GM12878 (cell line): ENCODE data around the gene CHRNE. TPM values are rescaled to one million over a fixed set of nuclear protein-coding genes. Genes with fewer than 3 reads are reported as not detected.
A peak's percentile ranks its signal among the peaks of the same experiment; 100 is the strongest.

Source experiments
- ATAC-seq: fragments of 200-7000 bp; cut with Tn5 transposase; 3 replicates; pipeline ENCODE4 v1.9.1; 2020; ENCODE audit warnings: mild to moderate bottlenecking, moderate library complexity
- BruUV-seq: library from RNA; stranded (reverse); fragments of 400-500 nt; replicated peaks from 2 replicates; lab custom pipeline; 2021; lab: Mats Ljungman, UMichigan
- CTCF ChIA-PET: fragments of 300-600 bp; sonication (Branson Sonifier 250); formaldehyde crosslinking; extraction: SDS; loops from one replicate; lab custom pipeline; 2021; ENCODE audit warnings: inconsistent platforms; lab: Yijun Ruan, JAX
- POLR2A ChIA-PET: fragments of 350-600 bp; formaldehyde crosslinking; extraction: SDS; loops from one replicate; lab custom pipeline; 2021; ENCODE audit warnings: inconsistent platforms; lab: Charles Lee
- RAD21 ChIA-PET: fragments of 300-600 bp; sonication (Branson Sonifier 250); formaldehyde crosslinking; loops from one replicate; lab custom pipeline; 2023; ENCODE audit warnings: antibody characterized with exemption; ENCODE audit not compliant: unreplicated experiment; lab: Charles Lee
- SMC1A ChIA-PET: fragments of 300-600 bp; sonication (Branson Sonifier 250); formaldehyde crosslinking; loops from one replicate; lab custom pipeline; 2023; ENCODE audit not compliant: unreplicated experiment, uncharacterized antibody; lab: Charles Lee
- DNase-seq: peaks from one replicate; pipeline ENCODE4 v3.0.0-alpha.2; 2011; ENCODE audit warnings: low read depth, low spot score
- FAIRE-seq: peaks from 3 replicates; lab custom pipeline; 2011; peaks lifted over from hg19 to GRCh38; lab: Jason Lieb, UNC
- H2AFZ ChIP-seq: 2 replicates; pipeline ENCODE4 v1.6.0; 2011; ENCODE audit warnings: low read depth, low read length, control low read depth; ENCODE audit not compliant: control insufficient read depth
- H3K27ac ChIP-seq: 2 replicates; pipeline ENCODE4 v1.5.1; 2011; ENCODE audit warnings: control low read depth; ENCODE audit not compliant: control insufficient read depth, insufficient read depth
- H3K27me3 ChIP-seq, 2 experiments: replicated peaks in 1 of 2; 2 replicates each; pipeline versions ENCODE4 v1.6.0 to v1.6.1; 2011; ENCODE audit warnings: low read length in 1 of 2; ENCODE audit not compliant: control insufficient read depth in 2 of 2, insufficient read depth in 2 of 2
- H3K36me3 ChIP-seq, 2 experiments: 2 replicates each; pipeline ENCODE4 v1.5.1; 2011; ENCODE audit warnings: low read length in 1 of 2; ENCODE audit not compliant: control insufficient read depth in 2 of 2, insufficient read depth in 2 of 2
- H3K4me1 ChIP-seq: 2 replicates; pipeline ENCODE4 v1.6.1; 2011; ENCODE audit warnings: mild to moderate bottlenecking, low read length, moderate library complexity, mixed read lengths; ENCODE audit not compliant: control insufficient read depth, insufficient read depth
- H3K4me2 ChIP-seq: 2 replicates; pipeline ENCODE4 v1.6.0; 2011; ENCODE audit warnings: control low read depth; ENCODE audit not compliant: control insufficient read depth, insufficient read depth
- H3K4me3 ChIP-seq: fragments of 200-600 bp; sonication (generic); 2 replicates; pipeline ENCODE4 v1.5.1; 2016
- H3K79me2 ChIP-seq: 2 replicates; pipeline ENCODE4 v1.6.0; 2011; ENCODE audit warnings: low read length; ENCODE audit not compliant: control insufficient read depth, insufficient read depth
- H3K9ac ChIP-seq: 2 replicates; pipeline ENCODE4 v1.8.0; 2011; ENCODE audit warnings: low read length, control low read depth, mixed read lengths; ENCODE audit not compliant: control insufficient read depth, insufficient read depth
- H3K9me3 ChIP-seq: replicated peaks from 3 replicates; pipeline ENCODE4 v1.5.1; 2011; ENCODE audit warnings: mild to moderate bottlenecking, low read length; ENCODE audit not compliant: control insufficient read depth, insufficient read depth
- H4K20me1 ChIP-seq: 2 replicates; pipeline ENCODE4 v1.6.0; 2011; ENCODE audit not compliant: control insufficient read depth, insufficient read depth
- BCL3 ChIP-seq: IDR thresholded peaks from 2 replicates; pipeline ENCODE4 v1.6.1; 2011; ENCODE audit warnings: borderline replicate concordance, low read depth, mild to moderate bottlenecking, moderate library complexity, low read length; ENCODE audit not compliant: insufficient read depth, poor library complexity, severe bottlenecking
- HDAC2 ChIP-seq: fragments of 200-600 bp; sonication (generic); IDR thresholded peaks from 2 replicates; pipeline ENCODE4 v1.6.1; 2017
- NR2F1 ChIP-seq: fragments of 450-650 bp; conservative IDR thresholded peaks from 2 replicates; pipeline ENCODE4 v1.6.1; 2017; ENCODE audit warnings: mild to moderate bottlenecking
- PML ChIP-seq: IDR thresholded peaks from 2 replicates; pipeline ENCODE4 v1.6.1; 2012; ENCODE audit warnings: low read length, inconsistent platforms
- RAD51 ChIP-seq: fragments of 450-650 bp; IDR thresholded peaks from 2 replicates; pipeline ENCODE4 v1.6.1; 2016; ENCODE audit warnings: moderate library complexity, mild to moderate bottlenecking, inconsistent platforms
- RB1 ChIP-seq: fragments of 450-650 bp; formaldehyde crosslinking; IDR thresholded peaks from 2 replicates; pipeline ENCODE4 v1.6.1; 2017; ENCODE audit warnings: mild to moderate bottlenecking, borderline replicate concordance
- SMC3 ChIP-seq: IDR thresholded peaks from 2 replicates; pipeline ENCODE4 v1.6.1; 2011; ENCODE audit warnings: low read length, improper control_type of control experiment, borderline replicate concordance
- WGBS: methylation state at CpG from one replicate; pipeline ENCODE4 v1.1.6; 2016; ENCODE audit warnings: low lambda C conversion rate; ENCODE audit not compliant: insufficient replicate concordance, insufficient coverage; ENCODE audit errors: missing lambda C conversion rate; 5-methylcytosine and 5-hydroxymethylcytosine counted together
- in situ Hi-C: fragments of 300-500 bp; cut with MboI; formaldehyde crosslinking; loops from 9 replicates; pipeline ENCODE4 v1.14.3; 2018; ENCODE audit warnings: mixed read lengths
- intact Hi-C: fragments of 100-400 bp; cut with micrococcal nuclease; formaldehyde crosslinking; loops from one replicate; pipeline ENCODE4 v1.14.2; 2022; ENCODE audit not compliant: unreplicated experiment
- polyA plus RNA-seq, 11 experiments: library from polyadenylated mRNA; depleted of rRNA in 4 of 11; unstranded in 6 of 11; stranded (reverse) in 5 of 11; fragments of >200 nt; fragmentation: Nextera tagmentation in 4 of 11; fragmentation: Illumina TruSeq in 1 of 11; extraction: Ambion mirVana in 4 of 11; extraction: Trizol in 1 of 11; gene quantifications; 1 replicate in 1 of 11; 2 replicates in 10 of 11; pipeline versions ENCODE4 v1.2.1 to v1.2.3, GENCODE V29; 2011 to 2016; ENCODE audit warnings: inconsistent platforms in 2 of 11, missing spikeins in 2 of 11, low read depth in 1 of 11
- total RNA-seq, 4 experiments: library from RNA; depleted of rRNA in 3 of 4; stranded (reverse); fragments of >200 nt in 3 of 4; fragmentation: Illumina TruSeq in 1 of 4; extraction: Trizol in 1 of 4; gene quantifications; 2 replicates each; pipeline versions ENCODE4 v1.2.1 to v1.2.3, GENCODE V29; 2013 to 2021

CHRNE gene
- total and polyA plus RNA-seq, 10 of the 15 experiments (the other 5 are each of a cell fraction or from before 2014, with no cell fraction given), result 0.05 to 0.11 (median 0.08) TPM; not detected in 6

DNA sequence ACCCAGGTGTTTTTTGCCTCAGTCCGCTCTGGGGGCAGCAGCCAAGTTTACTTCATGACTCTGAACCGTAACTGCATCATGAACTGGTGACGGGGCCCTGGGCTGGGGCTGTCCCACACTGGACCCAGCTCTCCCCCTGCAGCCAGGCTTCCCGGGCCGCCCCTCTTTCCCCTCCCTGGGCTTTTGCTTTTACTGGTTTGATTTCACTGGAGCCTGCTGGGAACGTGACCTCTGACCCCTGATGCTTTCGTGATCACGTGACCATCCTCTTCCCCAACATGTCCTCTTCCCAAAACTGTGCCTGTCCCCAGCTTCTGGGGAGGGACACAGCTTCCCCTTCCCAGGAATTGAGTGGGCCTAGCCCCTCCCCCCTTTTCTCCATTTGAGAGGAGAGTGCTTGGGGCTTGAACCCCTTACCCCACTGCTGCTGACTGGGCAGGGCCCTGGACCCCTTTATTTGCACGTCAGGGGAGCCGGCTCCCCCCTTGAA lies 5.7 kb downstream of the CHRNE start:
- FAIRE-seq, result no peak
- Histone ChIP-seq H3K9me3 (no peaks in the 10 kb centered on the region; the same call in 2 of the 3 replicates), H3K4me3 (no peak overlapping the region), H2AFZ (no peak overlapping the region), H3K9ac (no peak overlapping the region), H3K27me3 (no peaks in the 10 kb centered on the region; a peak in 1 of 4 replicates), H3K36me3 (peaks cover 3 to 17% of the 10 kb centered on the region in 2 experiments; a peak in 3 of 4 replicates)
- ChIA-PET RAD21 (no interaction called here), SMC1A (no interaction called here)
- no peak for DNase-seq
- in situ Hi-C loops, result no loop called here
- TF ChIP-seq BCL3, result no peak
- TF ChIP-seq RB1, result no peak
- no peak for TF ChIP-seq RAD51
- no peak for TF ChIP-seq HDAC2
- no peak for TF ChIP-seq PML
- 0 out of 2 replicates have a peak, but pooled peaks have one; percentile 14 for TF ChIP-seq NR2F1
- no peak for TF ChIP-seq SMC3
- TF ChIP-seq, all 136 proteins: peak for 1
- Histone ChIP-seq H4K20me1 (no peaks in the 10 kb centered on the region), H3K27ac (no peak overlapping the region), H3K79me2 (no peaks in the 10 kb centered on the region), H3K4me1 (peaks cover 10% of the 10 kb centered on the region; the same call in 1 of the 2 replicates), H3K4me2 (no peak overlapping the region)
- ATAC-seq, result no peak
- BruUV-seq, result no TSS peak
- ChIA-PET CTCF (no interaction called here), POLR2A (interaction anchor here (0.5 to 0.6 kb wide), 2 partner anchors 248 to 486 kb away, joined by 3 to 6 read pairs; no protein-coding TSS in a partner anchor)
- WGBS, result 92% methylated on average over 10 of the region's 10 CpGs
- intact Hi-C loops, result no loop called here
